Ramos (cell line): ENCODE data around the gene OR5K2.

Source experiments
- in situ Hi-C: fragments of 300-500 bp; cut with MboI; formaldehyde crosslinking; loops from one replicate; pipeline ENCODE4 v1.14.3; 2022; ENCODE audit warnings: low sequenced_read_pairs; ENCODE audit not compliant: unreplicated experiment

Gene OR5K2

DNA sequence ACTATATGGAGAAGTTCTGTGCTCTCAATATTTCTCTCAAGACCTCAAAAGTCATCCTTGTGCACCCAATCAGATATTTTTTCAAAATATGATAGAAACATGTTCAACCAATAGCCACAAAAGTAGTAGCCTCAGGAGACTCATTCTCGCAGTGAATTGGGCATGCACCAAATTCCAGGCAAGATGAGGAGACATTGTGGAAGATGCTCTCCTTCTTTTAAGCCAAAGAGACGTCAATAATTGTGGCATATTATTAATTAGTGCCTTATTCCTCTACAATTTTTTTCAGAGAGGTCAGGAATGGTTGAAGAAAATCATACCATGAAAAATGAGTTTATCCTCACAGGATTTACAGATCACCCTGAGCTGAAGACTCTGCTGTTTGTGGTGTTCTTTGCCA lies at the start of gene OR5K2:
Gene OR5K2 (plus strand): TSS at position 301 of the 400 bp plus-strand sequence. CDS start 0 bp downstream, at position 301.
- in situ Hi-C loops: no loop called here

DNA sequence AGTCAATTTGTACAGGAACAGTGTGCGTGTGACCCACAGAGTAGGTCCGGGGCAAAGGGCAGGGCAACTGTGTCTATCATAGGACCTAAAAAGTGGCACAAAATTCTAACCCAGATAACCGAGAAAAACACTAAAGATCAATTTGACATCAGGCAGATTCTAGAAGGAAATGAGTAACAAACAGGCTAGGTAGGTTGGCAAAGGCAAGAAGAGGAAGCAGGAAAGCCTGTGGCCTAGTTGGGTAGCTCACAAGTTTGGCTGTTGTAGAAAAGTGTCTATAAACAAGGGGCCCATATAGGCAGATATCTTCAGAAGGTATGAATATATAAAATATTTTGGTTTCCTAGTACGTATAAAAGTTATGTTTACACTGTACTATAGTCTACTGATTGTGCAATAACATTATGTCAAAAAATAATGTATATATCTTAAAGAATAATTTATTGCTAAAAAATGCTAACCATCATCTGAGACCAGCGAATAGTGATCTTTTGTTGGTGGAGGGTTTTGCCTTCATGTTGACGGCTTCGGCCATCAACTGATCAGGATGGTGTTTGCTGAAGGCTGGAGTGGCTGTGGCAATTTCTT lies 47.8 kb upstream of the OR5K2 start:
- in situ Hi-C loops: no loop called here

DNA sequence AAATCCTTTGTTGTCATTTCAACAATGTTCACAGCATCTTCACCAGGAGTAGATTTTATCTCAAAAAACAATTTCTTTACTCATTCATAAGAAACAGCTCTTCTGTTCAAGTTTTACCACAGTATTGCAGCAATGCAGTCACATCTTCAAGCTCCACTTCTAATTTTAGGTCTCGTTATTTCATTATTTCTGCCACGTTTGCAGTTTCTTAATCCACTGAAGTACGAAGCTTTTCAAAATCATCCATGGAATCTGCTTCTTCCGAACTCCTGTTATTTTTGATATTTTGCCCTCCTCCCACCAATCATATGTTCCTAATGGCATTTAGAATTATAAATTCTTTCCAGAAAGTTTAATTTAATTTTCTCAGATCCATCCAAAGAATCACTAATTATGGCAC lies 47.1 kb upstream of the OR5K2 start:
- in situ Hi-C loops: no loop called here

DNA sequence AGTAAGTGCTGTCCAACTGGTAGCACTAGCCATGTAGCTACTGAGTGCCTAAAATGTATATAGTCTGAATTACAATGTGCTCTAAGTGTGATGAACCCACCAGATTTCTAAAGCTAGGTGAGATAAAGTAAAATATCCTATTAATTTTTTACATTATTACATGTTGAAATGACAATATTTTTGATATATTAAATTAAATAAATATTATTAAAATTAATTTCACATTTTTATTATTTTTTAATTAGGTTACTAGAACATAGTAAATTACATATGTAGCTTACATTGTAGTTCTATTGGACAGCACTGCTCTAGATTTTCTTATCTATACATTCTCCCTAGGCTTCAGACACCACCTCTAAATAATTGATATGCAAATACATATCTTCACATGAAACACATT lies 43.7 kb upstream of the OR5K2 start:
- in situ Hi-C loops: no loop called here

DNA sequence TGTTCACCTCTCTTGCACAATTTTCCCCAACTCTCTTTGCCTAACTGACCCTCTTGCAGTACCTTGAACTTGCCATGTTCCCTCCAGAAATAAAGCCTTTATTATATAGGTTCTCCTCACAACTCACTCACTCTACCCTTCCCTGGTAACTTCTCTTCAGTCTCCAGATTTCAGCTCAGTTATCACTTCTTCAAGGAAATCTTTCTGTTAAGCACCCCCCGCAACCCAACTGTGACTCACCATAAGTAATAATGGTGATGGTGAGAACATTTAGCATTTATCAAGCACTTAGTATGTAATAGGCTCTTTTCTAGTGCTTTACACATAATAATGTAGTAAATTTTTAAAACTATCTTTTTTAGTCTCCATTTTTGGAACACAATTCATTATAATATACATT lies 42.6 kb upstream of the OR5K2 start:
- in situ Hi-C loops: no loop called here

DNA sequence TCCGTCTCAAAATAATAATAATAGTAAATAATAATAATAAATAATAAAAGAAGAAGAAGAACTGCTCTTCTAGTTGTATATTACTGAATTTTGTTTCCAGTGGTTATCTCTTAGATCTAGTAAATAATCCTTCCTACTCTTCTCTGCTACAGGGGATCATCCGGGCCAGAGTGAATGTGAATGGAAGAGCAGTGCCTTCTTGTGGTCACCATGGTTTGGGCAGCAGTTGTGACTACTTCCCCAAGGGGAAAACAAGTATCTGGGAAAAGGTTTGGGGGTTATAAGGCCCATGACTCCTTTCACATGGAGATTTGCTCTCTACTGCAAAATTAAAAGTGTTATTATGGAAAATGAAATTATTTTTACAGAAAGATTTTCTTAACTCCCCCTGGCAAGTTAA lies 39.9 kb upstream of the OR5K2 start:
- in situ Hi-C loops: no loop called here

DNA sequence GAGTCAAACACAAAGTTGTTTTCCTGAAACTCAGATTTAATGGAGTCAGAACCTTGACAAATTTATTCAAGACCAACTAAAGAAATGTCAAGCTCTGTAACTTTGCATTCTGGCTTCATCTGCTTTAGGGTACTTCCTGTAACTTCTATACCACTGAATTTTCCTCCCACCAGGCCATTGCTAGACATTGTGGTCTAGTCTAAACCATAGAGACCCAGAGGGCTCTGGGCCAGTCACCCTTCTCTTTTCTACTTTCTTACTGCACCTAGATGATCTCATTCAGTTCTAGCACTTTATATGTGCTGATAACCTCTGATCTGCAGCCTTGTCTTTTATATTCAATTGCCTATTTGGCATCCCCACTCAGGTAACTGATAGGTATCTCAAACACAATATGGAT lies 37.3 kb upstream of the OR5K2 start:
- in situ Hi-C loops: no loop called here

DNA sequence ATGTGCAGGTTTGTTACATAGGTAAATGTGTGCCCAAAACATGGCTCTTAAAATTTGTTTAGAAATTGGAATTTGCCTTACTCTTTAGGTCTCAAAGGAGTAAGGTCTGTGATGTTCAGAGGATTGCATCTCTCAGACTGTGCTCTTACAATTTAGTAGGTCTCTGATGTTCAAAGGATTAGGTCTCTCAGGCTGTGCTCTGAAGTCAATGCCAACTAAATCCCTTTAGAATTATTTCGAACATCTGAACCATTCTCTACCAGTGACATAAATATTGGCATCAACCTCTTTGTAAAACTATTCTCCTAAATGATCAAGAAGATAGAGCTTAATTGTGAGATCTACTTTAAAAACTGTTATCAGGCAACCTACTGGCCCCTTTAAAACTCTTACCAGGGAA lies 34.6 kb upstream of the OR5K2 start, which contains the start of gene OR5K1:
Gene OR5K1 (plus strand): TSS at position 301 of the 400 bp plus-strand sequence. CDS start 6,376 bp downstream, outside the sequence.
- in situ Hi-C loops: no loop called here

DNA sequence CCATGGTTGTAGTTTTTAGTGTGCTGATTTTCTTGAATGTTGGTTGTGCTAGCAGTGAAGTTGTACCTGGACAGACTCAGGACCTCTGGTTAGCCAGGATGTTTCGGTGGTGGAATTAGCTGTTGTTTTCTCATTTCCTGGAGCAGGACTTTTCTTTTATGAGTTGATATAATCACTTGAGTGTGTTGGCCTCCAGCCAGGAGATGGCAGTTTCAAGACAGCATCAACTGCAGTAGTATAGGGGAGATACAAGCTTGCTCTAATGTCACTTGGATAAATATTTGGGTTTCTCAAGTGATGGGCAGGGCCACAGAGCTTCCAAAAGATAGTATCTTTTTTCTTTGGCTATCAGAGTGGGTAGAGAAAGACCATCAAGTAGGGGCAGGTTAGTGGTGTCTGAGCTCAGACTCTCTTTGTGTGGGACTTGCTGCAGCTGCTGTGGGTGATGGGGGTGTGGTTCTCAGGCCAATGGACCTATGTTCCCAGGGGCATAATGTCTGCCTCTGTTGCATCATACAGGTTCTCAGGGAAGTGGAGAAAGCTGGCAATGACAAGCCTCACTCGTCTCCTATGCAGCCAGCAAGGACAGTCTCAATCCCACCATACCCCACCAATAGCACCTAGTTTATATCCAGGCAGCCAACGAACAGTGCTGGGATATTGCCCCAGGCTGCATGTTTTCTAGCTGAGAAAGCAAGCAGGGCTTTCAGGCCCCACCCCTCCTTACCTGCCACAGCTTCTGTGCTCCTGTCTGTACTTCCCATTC lies 14.6 kb upstream of the OR5K2 start:
- in situ Hi-C loops: no loop called here

DNA sequence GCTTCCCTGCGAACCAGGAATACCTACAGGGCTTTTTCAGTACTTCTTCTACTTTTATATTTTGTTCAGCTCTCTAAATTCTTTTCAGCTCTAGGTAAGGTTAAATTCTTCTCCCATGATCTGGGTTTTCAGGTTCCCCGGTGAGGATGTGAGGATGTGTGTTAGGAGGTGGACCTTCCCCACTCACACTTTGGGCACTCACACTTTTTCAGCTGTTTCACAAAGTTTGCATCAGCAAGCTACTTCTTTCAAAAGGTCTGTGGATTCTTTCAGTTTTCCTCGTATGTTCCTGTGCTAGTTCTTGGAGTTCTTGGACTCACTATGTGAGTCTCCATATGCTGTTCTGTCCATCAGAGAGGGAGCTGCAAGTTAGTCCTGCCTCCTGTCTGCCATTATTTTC lies 13.9 kb upstream of the OR5K2 start:
- in situ Hi-C loops: no loop called here

DNA sequence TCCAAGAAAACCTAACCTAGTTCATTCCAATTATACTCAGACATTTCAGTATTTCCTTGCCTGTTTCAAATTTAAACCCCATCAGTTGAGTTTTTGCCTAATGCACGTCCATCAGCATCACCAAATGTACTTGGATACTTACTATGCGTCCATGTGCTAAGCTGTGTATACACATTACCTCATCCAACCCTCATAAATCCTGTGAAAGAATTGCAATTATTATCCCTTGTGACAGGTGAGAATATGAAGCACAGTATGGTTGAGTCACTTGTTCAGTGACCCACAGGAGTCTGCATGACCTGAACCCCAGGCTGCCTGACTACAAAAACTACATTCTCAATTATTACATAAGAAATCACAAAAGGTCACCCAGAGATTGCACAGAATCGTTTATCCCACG lies 2.5 kb downstream of the OR5K2 start:
- in situ Hi-C loops: no loop called here

DNA sequence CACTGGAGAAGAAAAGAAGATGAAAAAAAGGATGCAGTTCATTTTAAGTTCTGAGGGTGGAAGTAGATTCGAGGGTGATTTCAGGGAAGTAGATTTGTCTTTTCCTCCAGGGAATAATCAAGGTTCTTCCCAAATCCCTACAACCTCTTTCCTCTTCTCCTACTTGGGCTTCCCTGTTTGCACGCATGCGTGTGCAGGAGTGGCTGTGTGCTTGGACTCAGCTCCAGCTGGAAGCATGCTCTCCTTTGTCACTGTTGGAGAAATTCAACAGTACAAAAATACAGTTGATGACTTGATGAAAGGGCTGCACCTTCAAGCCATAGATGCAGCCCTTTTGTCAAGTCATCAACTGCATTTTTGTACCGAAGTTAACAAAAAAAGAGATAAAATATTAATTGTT lies 3.8 kb downstream of the OR5K2 start:
- in situ Hi-C loops: no loop called here

DNA sequence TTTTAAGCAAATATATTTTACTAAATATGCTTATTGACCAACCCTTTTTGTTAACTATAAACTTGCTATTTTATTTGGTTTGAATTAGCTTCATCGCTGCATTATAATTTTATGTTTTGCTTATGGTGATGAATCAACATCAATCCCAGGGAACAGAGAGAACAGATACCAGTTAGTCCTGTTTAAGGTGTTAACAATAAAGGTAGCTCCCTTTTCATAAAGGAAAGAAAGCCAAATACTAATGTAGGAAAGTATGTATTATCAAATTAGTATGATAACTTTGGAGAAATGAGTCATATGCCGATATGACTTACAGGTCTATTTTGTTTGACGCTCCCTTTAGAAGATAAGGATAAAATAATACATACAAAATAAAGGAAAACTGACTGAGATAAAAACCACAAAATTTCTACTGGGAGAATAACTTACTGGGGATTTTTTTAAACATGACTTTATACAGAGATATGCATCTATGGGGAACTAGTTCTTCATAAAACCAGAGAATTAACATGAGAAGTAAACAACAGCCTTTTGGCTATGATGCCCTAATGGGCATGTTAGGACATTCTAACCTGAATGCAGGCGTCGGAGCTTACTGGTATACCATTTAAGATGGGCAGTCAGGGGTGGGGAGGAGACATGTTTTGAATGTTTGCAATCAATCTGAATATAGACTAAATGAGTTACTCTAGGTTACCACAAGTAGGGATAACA lies 4.5 kb downstream of the OR5K2 start:
- in situ Hi-C loops: no loop called here

DNA sequence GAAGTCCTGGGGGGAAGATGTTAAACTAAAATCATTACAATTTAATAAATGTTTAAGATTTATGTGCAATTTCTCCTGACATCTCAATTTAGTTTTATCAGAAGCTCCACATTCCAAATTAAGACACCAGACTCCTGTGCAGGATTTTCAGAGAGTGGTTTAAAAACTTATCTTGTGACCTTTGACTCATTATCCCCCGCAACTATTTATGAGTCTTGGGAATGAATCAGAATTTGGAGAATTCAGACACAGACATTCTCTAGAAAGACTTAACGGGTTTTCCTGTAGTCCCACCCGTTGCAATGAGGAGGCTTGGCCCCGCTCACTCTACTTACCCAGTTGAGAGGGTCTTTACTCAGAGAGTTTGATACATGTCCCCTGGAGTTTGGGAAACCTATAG lies 7.1 kb downstream of the OR5K2 start:
- in situ Hi-C loops: no loop called here

DNA sequence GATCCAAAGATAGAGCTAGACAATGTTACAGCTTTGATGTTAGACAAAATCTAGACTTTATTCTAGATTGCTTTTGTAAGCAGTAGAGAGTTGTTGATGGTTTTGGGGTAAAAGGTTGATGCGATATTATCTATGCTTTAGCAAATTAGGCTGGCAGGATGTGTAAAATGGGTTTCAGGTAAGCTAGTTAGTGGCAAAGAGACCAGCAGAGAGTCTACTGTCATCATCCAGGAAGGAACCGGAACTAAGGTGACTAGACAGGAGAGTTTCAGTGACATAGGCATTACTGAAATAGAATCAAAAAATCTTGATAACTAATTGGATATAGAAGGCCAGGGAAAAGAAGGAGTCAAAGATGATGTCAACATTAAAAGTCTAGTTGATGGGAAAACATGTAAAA lies 11.1 kb downstream of the OR5K2 start:
- in situ Hi-C loops: no loop called here

DNA sequence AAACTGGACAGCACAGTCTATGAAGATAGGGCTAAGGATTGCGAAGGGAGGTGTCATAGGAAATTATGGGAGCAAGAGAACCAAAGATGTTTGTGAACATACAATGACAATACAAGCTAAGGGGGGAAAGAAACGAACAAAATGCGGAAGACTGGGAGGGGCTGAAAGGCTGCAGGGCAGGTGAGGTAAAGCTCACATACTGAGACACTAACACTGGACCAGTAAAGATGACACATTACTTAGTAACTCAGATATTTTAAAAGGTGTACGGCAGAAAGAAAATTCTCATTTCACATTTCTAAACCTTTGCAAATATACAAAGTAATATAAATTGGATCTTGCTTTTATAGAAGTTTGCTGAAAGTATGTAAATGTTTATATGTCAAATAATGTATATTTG lies 15.1 kb downstream of the OR5K2 start:
- in situ Hi-C loops: no loop called here

DNA sequence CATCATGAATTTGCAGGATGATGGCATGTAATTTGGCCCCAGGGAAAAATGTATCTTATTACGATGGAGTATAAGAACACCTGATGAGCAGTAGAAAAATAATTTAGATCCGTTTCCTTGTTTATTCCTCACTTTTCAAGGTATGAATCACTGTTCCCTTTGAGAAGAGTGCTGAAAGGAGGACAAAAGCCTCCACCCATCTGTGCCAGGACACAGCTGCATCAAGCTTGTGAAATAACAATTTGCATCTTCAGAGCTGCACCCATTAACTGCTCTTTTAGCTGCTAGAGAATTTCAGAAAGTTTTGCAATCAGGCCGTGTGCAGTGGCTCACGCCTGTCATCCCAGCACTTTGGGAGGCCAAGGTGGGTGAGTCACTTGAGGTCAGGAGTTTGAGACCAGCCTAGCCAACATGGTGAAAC lies 15.6 kb downstream of the OR5K2 start:
- in situ Hi-C loops: no loop called here

DNA sequence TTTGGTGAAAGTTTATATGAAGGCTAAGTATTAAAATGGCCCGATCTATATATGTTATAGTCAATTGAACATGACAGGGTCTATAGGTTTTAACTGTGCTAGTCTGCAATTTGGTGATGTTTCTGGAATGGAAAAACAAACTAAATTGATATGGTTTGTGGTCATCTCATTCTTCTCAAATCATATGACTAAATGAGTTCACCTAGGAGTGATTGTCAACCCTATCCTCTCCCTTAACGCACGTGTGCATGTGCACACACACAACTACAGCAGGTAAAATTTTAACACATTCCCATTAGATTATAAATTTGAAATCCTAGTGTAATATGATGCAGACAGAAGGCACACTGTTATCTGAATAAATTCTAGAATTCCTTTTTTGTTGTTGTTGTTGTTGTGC lies 16.3 kb downstream of the OR5K2 start:
- in situ Hi-C loops: no loop called here

DNA sequence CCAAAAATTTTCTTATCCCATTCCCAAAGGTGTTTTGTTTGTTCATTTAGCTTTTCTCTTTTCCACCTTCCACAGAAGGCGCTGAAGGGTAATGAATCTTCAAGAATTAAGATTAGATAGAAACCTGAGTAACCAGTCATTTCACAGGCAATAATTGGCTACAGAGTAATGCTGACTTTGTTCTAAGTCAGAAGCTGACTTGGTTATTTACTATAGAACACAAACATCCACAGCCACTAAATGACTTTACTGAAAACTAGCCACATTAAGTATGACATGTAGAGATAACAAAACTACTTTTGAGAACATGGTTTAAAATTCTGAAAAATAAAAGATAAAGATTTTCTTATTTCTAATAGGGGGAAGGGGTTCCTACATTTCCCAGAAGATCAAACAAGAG lies 17.5 kb downstream of the OR5K2 start:
- in situ Hi-C loops: no loop called here

DNA sequence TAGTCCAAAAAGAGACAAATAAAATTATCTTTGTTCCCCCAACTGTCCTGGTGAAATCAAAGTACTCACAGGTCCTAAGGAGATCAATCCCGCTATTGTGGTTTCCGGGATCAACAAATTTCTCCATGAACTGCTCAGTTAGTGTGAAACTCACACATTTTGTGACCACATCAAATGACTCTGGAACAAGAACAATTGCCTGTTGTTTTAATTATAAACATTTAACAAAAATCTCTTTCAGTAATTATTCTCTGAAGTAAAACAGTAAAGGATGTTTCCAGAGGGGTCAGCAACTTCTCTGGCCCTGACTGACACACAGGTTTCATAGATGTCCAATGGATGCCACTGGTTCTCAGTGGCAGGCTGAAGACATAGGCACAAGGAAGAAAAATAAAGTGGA lies 21.3 kb downstream of the OR5K2 start:
- in situ Hi-C loops: no loop called here

DNA sequence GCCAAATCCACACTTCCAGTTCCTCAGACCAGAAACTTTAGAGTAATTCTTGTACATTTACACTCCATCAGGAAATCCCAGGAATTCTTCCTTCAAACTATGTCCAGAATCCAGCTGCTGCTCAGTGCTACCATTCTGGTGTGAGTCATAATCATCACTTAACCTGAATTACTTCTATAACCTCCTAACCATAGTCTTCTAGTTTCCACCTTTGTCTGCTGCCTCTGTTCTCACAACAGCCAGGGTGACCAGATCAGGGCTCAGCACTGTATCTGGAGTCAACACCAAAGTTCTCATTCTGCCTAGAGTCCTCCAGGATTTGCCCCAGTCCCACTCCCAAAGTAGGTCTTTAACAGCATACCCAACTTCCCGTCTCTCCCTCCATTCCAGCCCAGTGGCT lies 21.9 kb downstream of the OR5K2 start:
- in situ Hi-C loops: no loop called here
